Neural cell (in vitro differentiated cells): ENCODE measurements around the gene SLC41A3. TPM values are rescaled to one million over a fixed set of nuclear protein-coding genes. Genes with fewer than 3 reads are reported as not detected.
"Not testable (repeated sequence)": the region's sequence is repeated elsewhere in the genome, so short reads cannot be mapped to it uniquely, and the experiment has no call there.

ENCODE experiments used
- H2AFZ ChIP-seq: fragments of 200-600, 300-800 bp; sonication (generic), shearing (Covaris generic); 2 replicates; pipeline ENCODE4 v1.6.0; 2014; ENCODE audit warnings: low read depth, mild to moderate bottlenecking, antibody characterized with exemption, low read length, moderate library complexity
- H3F3A ChIP-seq: fragments of 200-600 bp; shearing (Covaris generic); 2 replicates; pipeline ENCODE4 v1.6.1; 2016; ENCODE audit warnings: mild to moderate bottlenecking, moderate library complexity, mixed read lengths, antibody characterized with exemption, low read length; ENCODE audit not compliant: insufficient read depth, poor library complexity, severe bottlenecking
- H3K27ac ChIP-seq: fragments of 200-600, 300-800 bp; sonication (generic), shearing (Covaris generic); 2 replicates; pipeline ENCODE4 v1.5.1; 2014; ENCODE audit warnings: mild to moderate bottlenecking, low read length, moderate library complexity
- H3K27me3 ChIP-seq: fragments of 300-800, 200-600 bp; sonication (generic), shearing (Covaris generic); 2 replicates; pipeline ENCODE4 v1.6.0; 2014; ENCODE audit warnings: mild to moderate bottlenecking, low read depth, low read length, moderate library complexity; ENCODE audit not compliant: insufficient read depth
- H3K36me3 ChIP-seq: fragments of 300-800, 200-600 bp; sonication (generic), shearing (Covaris generic); 2 replicates; pipeline ENCODE4 v1.5.1; 2014; ENCODE audit warnings: mild to moderate bottlenecking, antibody characterized with exemption, low read length, moderate library complexity; ENCODE audit not compliant: insufficient read depth
- H3K4me2 ChIP-seq: fragments of 300-800, 200-600 bp; sonication (generic), shearing (Covaris generic); 2 replicates; pipeline ENCODE4 v1.6.0; 2014; ENCODE audit warnings: mild to moderate bottlenecking, low read length
- H3K4me3 ChIP-seq: fragments of 300-800, 200-600 bp; sonication (generic), shearing (Covaris generic); 2 replicates; pipeline ENCODE4 v1.5.1; 2014; ENCODE audit warnings: mild to moderate bottlenecking, low read length, moderate library complexity
- H3K79me2 ChIP-seq: fragments of 200-600 bp; shearing (Covaris generic); replicated peaks from 2 replicates; pipeline ENCODE4 v1.6.0; 2014; ENCODE audit warnings: mild to moderate bottlenecking, low read length, moderate library complexity; ENCODE audit not compliant: insufficient read depth
- H3K9ac ChIP-seq: fragments of 300-800, 200-600 bp; sonication (generic), shearing (Covaris generic); 2 replicates; pipeline ENCODE4 v1.6.1; 2016; ENCODE audit warnings: mild to moderate bottlenecking, low read length, mixed read lengths
- H3K9me2 ChIP-seq: fragments of 200-600 bp; shearing (Covaris generic); 2 replicates; pipeline ENCODE4 v1.6.1; 2016; ENCODE audit warnings: mild to moderate bottlenecking, low read length, mixed read lengths; ENCODE audit not compliant: insufficient read depth
- H3K9me3 ChIP-seq: fragments of 200-600, 300-800 bp; sonication (generic), shearing (Covaris generic); 2 replicates; pipeline ENCODE4 v1.6.1; 2016; ENCODE audit warnings: mild to moderate bottlenecking, mixed run types, low read length, moderate library complexity, mixed read lengths
- H4K20me1 ChIP-seq: fragments of 200-600 bp; shearing (Covaris generic); 2 replicates; pipeline ENCODE4 v1.6.1; 2016; ENCODE audit warnings: mild to moderate bottlenecking, mixed run types; ENCODE audit not compliant: insufficient read depth
- EP300 ChIP-seq: fragments of 450-650 bp; conservative IDR thresholded peaks from 2 replicates; pipeline ENCODE4 v1.6.1; 2014; ENCODE audit warnings: antibody characterized with exemption, mild to moderate bottlenecking, moderate library complexity; ENCODE audit not compliant: poor library complexity, severe bottlenecking
- EZH2 ChIP-seq: fragments of 200-600, 300-800 bp; shearing (Covaris generic), sonication (generic); IDR thresholded peaks from 2 replicates; pipeline ENCODE4 v1.6.1; 2014; ENCODE audit warnings: antibody characterized with exemption, low read length, borderline replicate concordance, mild to moderate bottlenecking; ENCODE audit not compliant: insufficient read depth, poor library complexity, severe bottlenecking
- MXI1 ChIP-seq: fragments of 450-650 bp; conservative IDR thresholded peaks from 2 replicates; pipeline ENCODE4 v1.6.1; 2014; ENCODE audit warnings: antibody characterized with exemption, mild to moderate bottlenecking; ENCODE audit not compliant: poor library complexity, severe bottlenecking
- POLR2AphosphoS5 ChIP-seq: IDR thresholded peaks from 2 replicates; pipeline ENCODE4 v1.6.1; 2012
- RAD21 ChIP-seq: fragments of 450-650 bp; conservative IDR thresholded peaks from 2 replicates; pipeline ENCODE4 v1.6.1; 2014; ENCODE audit warnings: antibody characterized with exemption, mild to moderate bottlenecking, moderate library complexity
- REST ChIP-seq: IDR thresholded peaks from 2 replicates; pipeline ENCODE4 v1.6.1; 2012; ENCODE audit warnings: borderline replicate concordance
- SMC3 ChIP-seq: fragments of 450-650 bp; conservative IDR thresholded peaks from 2 replicates; pipeline ENCODE4 v1.6.1; 2014; ENCODE audit warnings: antibody characterized with exemption, mild to moderate bottlenecking, moderate library complexity; ENCODE audit not compliant: poor library complexity
- TAF1 ChIP-seq: IDR thresholded peaks from 2 replicates; pipeline ENCODE4 v1.6.1; 2012; ENCODE audit warnings: low read depth
- polyA plus RNA-seq: library from polyadenylated mRNA; depleted of rRNA; stranded (reverse); fragments of >200 nt; gene quantifications from 2 replicates; pipeline ENCODE4 v1.2.3, GENCODE V29; 2014
- TF ChIP-seq, protein P1 (sequence below): fragments of 450-650 bp; IDR thresholded peaks from 2 replicates; pipeline ENCODE4 v1.5.1; 2014; ENCODE audit warnings: antibody characterized with exemption, mild to moderate bottlenecking, moderate library complexity; ENCODE audit not compliant: poor library complexity, severe bottlenecking

The SLC41A3 gene
- polyA plus RNA-seq, 1 donor from 2014 or later = 80.0 TPM

- Histone ChIP-seq H3K4me3 (no peak overlapping the region), H3K27me3 (no peaks in the 10 kb centered on the region), H2AFZ (no peak overlapping the region), H4K20me1 (no peaks in the 10 kb centered on the region), H3K79me2 (peaks cover 3% of the 10 kb centered on the region), H3K4me2 (no peak overlapping the region), H3K27ac (no peak overlapping the region), H3K9me2 (no peaks in the 10 kb centered on the region), H3K9me3 (no peaks in the 10 kb centered on the region), H3F3A (no peaks in the 10 kb centered on the region), H3K36me3 (no peaks in the 10 kb centered on the region), H3K9ac (no peak overlapping the region)
- no peak for TF ChIP-seq REST
- TF ChIP-seq SMC3 = no peak
- no peak for TF ChIP-seq TAF1
- TF ChIP-seq POLR2AphosphoS5 = no peak
- TF ChIP-seq MXI1 = no peak
Measured at GRCh38 chr3:126070146-126070545, 13.8 kb downstream of the SLC41A3 start.

DNA sequence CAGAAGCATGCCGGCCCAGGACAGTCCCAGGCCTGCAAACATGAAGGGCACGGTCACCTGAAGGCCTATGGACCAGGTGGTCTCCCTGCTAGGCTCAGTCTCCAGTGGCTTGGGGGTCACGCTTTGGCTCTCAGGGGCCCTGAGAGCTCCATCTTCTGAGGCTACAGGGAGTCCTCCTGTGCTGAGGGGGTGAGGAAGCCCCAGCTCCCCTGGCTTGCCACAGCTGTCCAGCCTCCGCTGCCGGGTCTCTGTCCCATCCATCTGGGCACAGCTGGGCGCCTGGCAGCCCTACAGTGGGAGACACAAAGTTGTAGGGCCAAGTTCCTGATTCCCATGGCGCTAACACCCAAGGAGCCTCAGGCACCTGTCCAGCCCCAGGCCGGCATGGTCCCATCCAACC lies 16.0 kb downstream of the SLC41A3 start:
- no peaks in the 10 kb centered on the region for H3F3A ChIP-seq
- H3K9ac ChIP-seq = no peak overlapping the region
- no peak overlapping the region for H2AFZ ChIP-seq
- TF ChIP-seq EZH2 (no peak), SMC3 (no peak), RAD21 (no peak), MXI1 (no peak), EP300 (no peak), TAF1 (no peak), POLR2AphosphoS5 (no peak), REST (no peak)
- TF ChIP-seq, protein P1, sequence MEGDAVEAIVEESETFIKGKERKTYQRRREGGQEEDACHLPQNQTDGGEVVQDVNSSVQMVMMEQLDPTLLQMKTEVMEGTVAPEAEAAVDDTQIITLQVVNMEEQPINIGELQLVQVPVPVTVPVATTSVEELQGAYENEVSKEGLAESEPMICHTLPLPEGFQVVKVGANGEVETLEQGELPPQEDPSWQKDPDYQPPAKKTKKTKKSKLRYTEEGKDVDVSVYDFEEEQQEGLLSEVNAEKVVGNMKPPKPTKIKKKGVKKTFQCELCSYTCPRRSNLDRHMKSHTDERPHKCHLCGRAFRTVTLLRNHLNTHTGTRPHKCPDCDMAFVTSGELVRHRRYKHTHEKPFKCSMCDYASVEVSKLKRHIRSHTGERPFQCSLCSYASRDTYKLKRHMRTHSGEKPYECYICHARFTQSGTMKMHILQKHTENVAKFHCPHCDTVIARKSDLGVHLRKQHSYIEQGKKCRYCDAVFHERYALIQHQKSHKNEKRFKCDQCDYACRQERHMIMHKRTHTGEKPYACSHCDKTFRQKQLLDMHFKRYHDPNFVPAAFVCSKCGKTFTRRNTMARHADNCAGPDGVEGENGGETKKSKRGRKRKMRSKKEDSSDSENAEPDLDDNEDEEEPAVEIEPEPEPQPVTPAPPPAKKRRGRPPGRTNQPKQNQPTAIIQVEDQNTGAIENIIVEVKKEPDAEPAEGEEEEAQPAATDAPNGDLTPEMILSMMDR = no peak
- peaks cover 3% of the 10 kb centered on the region for H3K79me2 ChIP-seq
- no peaks in the 10 kb centered on the region for H3K9me2 ChIP-seq
- H3K4me2 ChIP-seq = no peak overlapping the region
- no peak overlapping the region for H3K27ac ChIP-seq
- no peaks in the 10 kb centered on the region for H3K9me3 ChIP-seq
- no peaks in the 10 kb centered on the region for H4K20me1 ChIP-seq
- H3K4me3 ChIP-seq = no peak overlapping the region
- H3K27me3 ChIP-seq = no peaks in the 10 kb centered on the region
- H3K36me3 ChIP-seq = no peaks in the 10 kb centered on the region

GRCh38 chr3:126066676-126067075 lies 17.2 kb downstream of the SLC41A3 start:
- H3K36me3 ChIP-seq, H3K79me2 ChIP-seq, H3K27me3 ChIP-seq, H3K4me2 ChIP-seq, H3K9me3 ChIP-seq, H2AFZ ChIP-seq, H3F3A ChIP-seq, H3K9me2 ChIP-seq, H3K9ac ChIP-seq, H4K20me1 ChIP-seq, H3K4me3 ChIP-seq, H3K27ac ChIP-seq: not testable (repeated sequence)
